ENCODE measurements around the gene ACTL7A.
A peak's percentile ranks its signal among the peaks of the same experiment; 100 is the strongest.
"Not testable (repeated sequence)": the region's sequence is repeated elsewhere in the genome, so short reads cannot be mapped to it uniquely, and the experiment has no call there.

The ACTL7A gene

DNA sequence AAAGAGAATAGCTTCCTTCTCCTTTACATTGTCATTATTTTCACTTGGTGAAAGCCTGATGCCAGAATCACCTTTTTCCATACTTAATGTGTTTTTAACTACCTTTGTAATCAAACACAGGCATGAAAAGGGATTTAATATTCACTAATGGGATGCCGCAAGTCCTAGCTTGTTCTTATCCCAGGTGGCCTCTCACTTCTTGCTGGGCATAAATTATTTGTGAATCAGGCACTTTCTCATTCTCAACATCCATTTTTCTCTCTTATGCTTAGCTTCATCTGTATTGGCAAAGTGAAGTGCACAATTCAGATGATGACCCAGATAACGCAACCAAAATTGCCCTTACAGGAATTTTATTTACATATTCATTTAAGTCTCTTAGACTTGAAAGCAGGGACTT lies 17.2 kb upstream of the ACTL7A start:
- TF ChIP-seq, protein P1, sequence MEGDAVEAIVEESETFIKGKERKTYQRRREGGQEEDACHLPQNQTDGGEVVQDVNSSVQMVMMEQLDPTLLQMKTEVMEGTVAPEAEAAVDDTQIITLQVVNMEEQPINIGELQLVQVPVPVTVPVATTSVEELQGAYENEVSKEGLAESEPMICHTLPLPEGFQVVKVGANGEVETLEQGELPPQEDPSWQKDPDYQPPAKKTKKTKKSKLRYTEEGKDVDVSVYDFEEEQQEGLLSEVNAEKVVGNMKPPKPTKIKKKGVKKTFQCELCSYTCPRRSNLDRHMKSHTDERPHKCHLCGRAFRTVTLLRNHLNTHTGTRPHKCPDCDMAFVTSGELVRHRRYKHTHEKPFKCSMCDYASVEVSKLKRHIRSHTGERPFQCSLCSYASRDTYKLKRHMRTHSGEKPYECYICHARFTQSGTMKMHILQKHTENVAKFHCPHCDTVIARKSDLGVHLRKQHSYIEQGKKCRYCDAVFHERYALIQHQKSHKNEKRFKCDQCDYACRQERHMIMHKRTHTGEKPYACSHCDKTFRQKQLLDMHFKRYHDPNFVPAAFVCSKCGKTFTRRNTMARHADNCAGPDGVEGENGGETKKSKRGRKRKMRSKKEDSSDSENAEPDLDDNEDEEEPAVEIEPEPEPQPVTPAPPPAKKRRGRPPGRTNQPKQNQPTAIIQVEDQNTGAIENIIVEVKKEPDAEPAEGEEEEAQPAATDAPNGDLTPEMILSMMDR (IDR thresholded peaks at IDR 0.05; ENCODE audit: low read depth, low read length) = no peak
- TF ChIP-seq, protein P2, sequence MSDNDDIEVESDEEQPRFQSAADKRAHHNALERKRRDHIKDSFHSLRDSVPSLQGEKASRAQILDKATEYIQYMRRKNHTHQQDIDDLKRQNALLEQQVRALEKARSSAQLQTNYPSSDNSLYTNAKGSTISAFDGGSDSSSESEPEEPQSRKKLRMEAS (IDR thresholded peaks at IDR 0.05; ENCODE audit: low read depth, low read length) = no peak
- TF ChIP-seq MYC (IDR thresholded peaks at IDR 0.05; ENCODE audit: low read depth, low read length) (no peak), POLR2A (IDR thresholded peaks at IDR 0.05; ENCODE audit: extremely low read depth, insufficient read length) (no peak)
- no peak for DNase-seq (ENCODE audit: low read depth)
- H3K4me3 ChIP-seq (ENCODE audit: low read depth, low read length) = no peak overlapping the region

DNA sequence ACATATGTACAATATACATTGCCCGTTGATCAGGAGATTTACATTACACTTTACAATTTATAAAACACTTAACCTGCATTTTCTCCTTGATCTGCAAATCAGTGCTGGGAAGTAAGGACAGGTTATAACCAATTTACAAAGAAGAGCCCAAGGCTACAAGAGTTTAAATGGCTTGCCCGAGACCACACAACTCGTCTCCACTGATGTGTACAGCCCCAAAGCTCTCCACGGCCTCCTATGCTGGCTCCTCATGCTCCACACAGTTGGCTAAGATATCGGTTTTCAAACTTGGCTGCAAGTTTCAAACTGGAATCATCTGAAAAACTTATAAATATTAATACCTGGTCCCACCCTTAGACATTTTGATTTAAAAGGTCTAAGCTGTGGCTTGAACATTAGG lies 16.6 kb upstream of the ACTL7A start:
- TF ChIP-seq, protein P1 (IDR thresholded peaks at IDR 0.05; ENCODE audit: low read depth, low read length) = no peak
- TF ChIP-seq, protein P2 (IDR thresholded peaks at IDR 0.05; ENCODE audit: low read depth, low read length) = no peak
- TF ChIP-seq POLR2A (IDR thresholded peaks at IDR 0.05; ENCODE audit: extremely low read depth, insufficient read length) (no peak), MYC (IDR thresholded peaks at IDR 0.05; ENCODE audit: low read depth, low read length) (no peak)
- H3K4me3 ChIP-seq (ENCODE audit: low read depth, low read length) = no peak overlapping the region
- no peak for DNase-seq (ENCODE audit: low read depth)

DNA sequence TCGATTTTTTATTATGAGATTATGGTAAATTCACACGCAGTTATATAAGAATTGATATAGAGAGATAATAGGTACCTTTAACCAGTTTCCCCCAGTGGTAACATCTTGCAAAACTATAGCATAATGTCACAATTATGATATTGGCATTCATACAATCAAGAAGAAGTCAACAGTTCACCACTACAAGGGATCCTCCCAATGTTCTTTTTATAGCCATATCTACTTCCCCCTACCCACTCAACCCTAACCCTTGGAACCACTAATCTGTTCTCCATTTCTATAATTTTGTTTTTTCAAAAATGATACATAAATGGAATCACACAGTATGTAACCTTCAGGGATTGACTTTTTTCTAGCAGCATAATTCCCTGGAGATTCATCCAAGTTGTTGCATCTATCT lies 16.1 kb upstream of the ACTL7A start:
- peak; percentile 26 for DNase-seq (ENCODE audit: low read depth)
- TF ChIP-seq MYC (IDR thresholded peaks at IDR 0.05; ENCODE audit: low read depth, low read length) = no peak
- TF ChIP-seq POLR2A (IDR thresholded peaks at IDR 0.05; ENCODE audit: extremely low read depth, insufficient read length) = no peak
- TF ChIP-seq, protein P2 (IDR thresholded peaks at IDR 0.05; ENCODE audit: low read depth, low read length) = no peak
- TF ChIP-seq, protein P1 (IDR thresholded peaks at IDR 0.05; ENCODE audit: low read depth, low read length) = no peak
- H3K4me3 ChIP-seq (ENCODE audit: low read depth, low read length) = no peak overlapping the region

DNA sequence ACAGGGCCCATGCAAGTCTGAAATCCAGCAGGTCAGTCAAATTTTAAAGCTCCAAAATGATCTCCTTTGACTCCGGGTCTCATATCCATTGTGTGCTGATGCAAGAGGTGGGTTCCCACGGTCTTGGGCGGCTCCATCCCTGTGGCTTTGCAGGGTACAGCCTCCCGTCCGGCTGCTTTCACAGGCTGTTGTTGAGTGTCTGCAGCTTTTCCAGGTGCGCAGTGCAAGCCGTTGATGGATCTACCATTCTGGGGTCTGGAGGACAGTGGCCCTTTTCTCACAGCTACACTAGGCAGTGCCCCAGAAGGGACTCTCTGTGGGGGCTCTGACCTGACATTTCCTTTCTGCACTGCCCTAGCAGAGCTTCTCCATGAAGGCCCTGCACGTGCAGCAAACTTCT lies 13.8 kb upstream of the ACTL7A start:
- H3K4me3 ChIP-seq (ENCODE audit: low read depth, low read length); DNase-seq (ENCODE audit: low read depth): not testable (repeated sequence)

DNA sequence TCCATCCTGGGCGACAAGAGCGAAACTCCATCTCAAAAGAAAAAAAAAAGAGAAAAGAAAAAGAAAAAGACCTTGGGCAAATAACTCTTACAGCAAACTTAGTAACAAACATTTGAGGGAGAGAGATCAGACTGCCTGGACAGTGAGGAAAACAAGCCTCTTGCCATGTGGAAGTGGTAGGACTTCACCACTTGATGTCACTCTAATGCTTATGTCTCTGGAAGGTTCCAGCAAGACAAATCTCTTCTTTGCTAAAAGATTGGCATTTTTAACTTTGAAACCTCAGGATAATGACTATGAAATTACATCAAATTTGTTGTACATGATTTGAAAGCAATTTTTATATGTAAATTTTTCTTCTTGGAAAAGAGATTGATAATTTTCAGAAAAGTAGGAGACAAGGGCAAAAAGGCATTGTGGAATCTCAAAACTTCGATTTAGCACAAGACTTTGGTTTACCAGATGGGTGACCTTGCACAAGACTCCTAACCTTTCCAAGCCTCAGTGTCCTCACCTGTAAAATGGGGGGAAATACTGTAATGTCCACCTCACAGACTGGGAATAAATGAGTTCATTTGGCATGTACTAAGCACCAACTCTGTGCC lies 11.7 kb upstream of the ACTL7A start:
- TF ChIP-seq MYC (IDR thresholded peaks at IDR 0.05; ENCODE audit: low read depth, low read length) = peak; percentile 34; the same call in 1 of the 2 replicates
- TF ChIP-seq, protein P1 (IDR thresholded peaks at IDR 0.05; ENCODE audit: low read depth, low read length) = peak; percentile 21
- no peak for TF ChIP-seq POLR2A (IDR thresholded peaks at IDR 0.05; ENCODE audit: extremely low read depth, insufficient read length)
- TF ChIP-seq, protein P2 (IDR thresholded peaks at IDR 0.05; ENCODE audit: low read depth, low read length) = peak; percentile 72
- DNase-seq (ENCODE audit: low read depth) = peak; percentile 39
- H3K4me3 ChIP-seq (ENCODE audit: low read depth, low read length) = no peak overlapping the region

DNA sequence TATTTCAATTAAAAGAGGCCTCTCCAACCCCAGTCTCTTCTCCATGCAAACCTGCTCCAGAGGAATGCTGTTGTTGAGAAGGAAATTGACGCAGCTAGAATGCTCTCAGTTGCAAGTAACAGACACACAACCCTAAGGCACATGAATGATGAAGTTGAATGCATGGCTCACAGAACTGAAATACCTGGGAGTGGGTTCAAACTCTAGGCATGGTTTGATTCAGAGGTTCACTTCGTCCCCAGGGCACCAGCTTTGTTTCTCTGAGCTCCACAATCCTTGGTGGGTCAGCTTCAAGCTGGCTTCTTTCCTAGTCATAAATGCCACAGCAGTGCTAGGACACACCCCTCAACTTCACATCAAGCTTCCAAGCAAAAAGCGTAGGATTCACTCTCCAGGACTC lies 10.9 kb upstream of the ACTL7A start:
- no peak for DNase-seq (ENCODE audit: low read depth)
- H3K4me3 ChIP-seq (ENCODE audit: low read depth, low read length) = no peak overlapping the region
- TF ChIP-seq, protein P1 (IDR thresholded peaks at IDR 0.05; ENCODE audit: low read depth, low read length) = no peak
- TF ChIP-seq POLR2A (IDR thresholded peaks at IDR 0.05; ENCODE audit: extremely low read depth, insufficient read length) = no peak
- TF ChIP-seq MYC (IDR thresholded peaks at IDR 0.05; ENCODE audit: low read depth, low read length) = no peak

Measured in NB4 (cell line).